ENCODE results near the gene CD48.
"Not testable (repeated sequence)": the region's sequence is repeated elsewhere in the genome, so short reads cannot be mapped to it uniquely, and the experiment has no call there.

CD48 gene

DNA sequence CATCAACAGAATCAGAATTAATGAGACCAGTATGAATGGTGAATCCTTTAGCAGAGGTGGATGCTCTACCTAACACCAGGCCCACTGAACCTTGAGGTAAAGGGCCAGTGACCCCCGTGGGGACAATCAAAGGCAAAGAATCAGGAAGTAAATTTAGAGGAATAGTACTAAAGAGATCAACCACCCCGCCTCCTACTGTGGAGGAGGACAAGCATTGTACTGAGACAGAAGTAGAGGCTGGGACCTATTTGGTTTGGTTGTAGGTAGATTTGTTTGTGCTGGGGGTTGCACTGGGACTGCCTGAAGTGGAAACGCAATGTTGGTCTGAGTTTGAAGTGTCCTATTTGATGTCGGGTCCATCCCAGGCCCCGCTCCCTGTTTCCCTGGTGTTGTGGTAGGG is 9.5 kb downstream of the CD48 start:
- Histone ChIP-seq H3K27ac (no peak overlapping the region), H3K27me3 (no peaks in the 10 kb centered on the region), H3K9me3 (no peaks in the 10 kb centered on the region), H3K4me3 (ENCODE audit: low read depth in 1 of 2, low read length in 1 of 2) (no peak overlapping the region), H3K36me3 (no peaks in the 10 kb centered on the region), H3K4me1 (ENCODE audit: control insufficient read depth in 1 of 2, insufficient read depth in 1 of 2, low read depth in 1 of 2, low read length in 1 of 2) (peaks cover 58 to 59% of the 10 kb centered on the region in 2 experiments)
- TF ChIP-seq CTCF (IDR thresholded peaks at IDR 0.05), result no peak

- not testable (repeated sequence) for H3K9me3 ChIP-seq; H3K27ac ChIP-seq; H3K4me1 ChIP-seq (ENCODE audit: control insufficient read depth in 1 of 2, insufficient read depth in 1 of 2, low read depth in 1 of 2, low read length in 1 of 2); H3K36me3 ChIP-seq; H3K27me3 ChIP-seq; H3K4me3 ChIP-seq (ENCODE audit: low read depth in 1 of 2, low read length in 1 of 2)
- TF ChIP-seq CTCF (IDR thresholded peaks at IDR 0.05), result peak; percentile 29
Observed at GRCh38 chr1:160692390-160692789, 19.2 kb downstream of the CD48 start.

DNA sequence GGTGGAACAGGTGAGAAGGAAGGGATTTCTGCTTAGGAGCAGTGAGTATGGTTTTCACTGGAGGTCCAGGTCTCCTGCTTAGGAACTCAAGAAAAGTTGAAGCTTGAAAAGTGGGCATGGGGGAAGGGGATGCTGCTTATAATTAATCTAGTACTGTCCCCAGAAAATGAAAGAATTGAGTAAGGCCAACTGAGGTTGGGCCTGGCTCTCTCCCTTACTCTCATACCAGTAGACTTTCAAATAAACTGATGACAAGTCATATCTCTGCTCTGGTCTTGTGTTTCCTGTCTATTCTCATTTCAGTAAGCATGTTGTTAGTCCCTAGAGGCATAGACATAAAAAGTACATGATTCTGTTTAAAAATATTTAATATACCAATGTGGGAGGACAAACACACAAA is 26.4 kb downstream of the CD48 start:
- H3K36me3 ChIP-seq, result peaks cover 16% of the 10 kb centered on the region
- H3K27me3 ChIP-seq, result no peaks in the 10 kb centered on the region
- no peaks in the 10 kb centered on the region for H3K9me3 ChIP-seq
- H3K4me1 ChIP-seq (ENCODE audit: control insufficient read depth in 1 of 2, insufficient read depth in 1 of 2, low read depth in 1 of 2, low read length in 1 of 2), result peaks cover 50 to 54% of the 10 kb centered on the region in 2 experiments
- TF ChIP-seq CTCF (IDR thresholded peaks at IDR 0.05), result no peak
- peak overlapping the region; percentile 35 for H3K27ac ChIP-seq
- no peak overlapping the region for H3K4me3 ChIP-seq (ENCODE audit: low read depth in 1 of 2, low read length in 1 of 2)

DNA sequence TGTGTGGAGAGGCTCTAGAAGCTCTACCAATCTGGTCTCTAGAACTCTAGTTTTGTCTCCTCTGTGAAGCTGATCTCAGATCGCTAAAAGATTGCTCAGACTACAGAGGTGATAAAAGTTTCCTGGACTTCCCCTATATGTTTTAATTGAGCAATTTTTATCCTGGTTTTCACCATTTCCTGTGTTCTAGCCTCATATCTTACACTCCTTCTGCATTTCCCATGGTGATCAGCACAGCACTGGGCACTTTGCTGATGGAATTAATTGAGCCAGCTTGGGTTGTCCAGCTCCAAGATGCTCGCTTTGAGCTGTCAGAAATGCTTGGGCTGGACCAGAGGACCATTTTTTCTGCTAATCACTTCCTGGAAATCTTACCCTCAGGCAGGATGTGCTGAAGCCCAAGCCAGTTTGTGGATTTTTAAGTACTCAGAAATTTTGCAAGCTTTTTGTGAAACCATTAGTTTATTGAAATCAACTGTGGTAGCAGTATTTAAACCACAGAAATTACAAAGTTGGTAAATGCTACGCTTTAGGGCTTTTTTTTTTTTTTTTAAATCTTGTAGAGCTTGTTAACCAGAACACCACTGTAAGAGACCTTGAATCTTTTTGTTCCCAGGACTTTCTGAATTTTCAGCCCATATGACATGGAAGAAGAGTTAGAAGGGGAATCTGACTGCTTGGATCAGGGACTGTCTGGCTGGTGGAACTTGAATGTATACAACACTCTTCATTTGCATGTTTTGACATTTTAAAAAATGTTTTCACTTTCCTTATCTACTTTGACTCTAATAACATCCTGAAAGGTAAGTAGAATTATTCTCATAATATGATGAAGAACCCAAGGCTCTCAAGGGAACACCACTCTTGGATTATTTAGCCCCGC is 28.4 kb downstream of the CD48 start:
- Histone ChIP-seq H3K27me3 (no peaks in the 10 kb centered on the region), H3K9me3 (no peaks in the 10 kb centered on the region), H3K36me3 (peaks cover 37% of the 10 kb centered on the region), H3K4me3 (ENCODE audit: low read depth in 1 of 2, low read length in 1 of 2) (peak overlapping the region; percentile 18 to 19), H3K4me1 (ENCODE audit: control insufficient read depth in 1 of 2, insufficient read depth in 1 of 2, low read depth in 1 of 2, low read length in 1 of 2) (peaks cover 50 to 54% of the 10 kb centered on the region in 2 experiments), H3K27ac (peak overlapping the region; percentile 77)
- TF ChIP-seq CTCF (IDR thresholded peaks at IDR 0.05), result no peak

DNA sequence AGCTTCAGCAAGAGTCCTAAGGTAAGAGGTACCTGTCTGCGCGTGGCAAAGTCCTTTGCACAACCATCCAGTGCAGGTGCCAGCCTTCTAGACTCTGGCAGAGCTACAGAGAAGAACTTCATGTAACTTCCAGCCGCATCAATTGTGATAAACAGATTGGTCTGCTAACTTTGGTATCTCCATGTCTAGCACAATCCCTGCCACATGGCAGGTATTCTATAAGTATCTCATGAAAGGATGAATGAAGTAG is 29.8 kb downstream of the CD48 start:
- Histone ChIP-seq H3K4me1 (ENCODE audit: control insufficient read depth in 1 of 2, insufficient read depth in 1 of 2, low read depth in 1 of 2, low read length in 1 of 2) (peaks cover 50 to 54% of the 10 kb centered on the region in 2 experiments), H3K27me3 (no peaks in the 10 kb centered on the region), H3K4me3 (ENCODE audit: low read depth in 1 of 2, low read length in 1 of 2) (no peak overlapping the region), H3K27ac (peak overlapping the region; percentile 31), H3K36me3 (peaks cover 51% of the 10 kb centered on the region), H3K9me3 (no peaks in the 10 kb centered on the region)
- no peak for TF ChIP-seq CTCF (IDR thresholded peaks at IDR 0.05)
